Vagina (tissue), 2 donors: ENCODE measurements around the gene GDNF. TPM values are rescaled to one million over a fixed set of nuclear protein-coding genes. Genes with fewer than 3 reads are reported as not detected.
"Not testable (repeated sequence)": the region's sequence is repeated elsewhere in the genome, so short reads cannot be mapped to it uniquely, and the experiment has no call there.

Experiments used
- DNase-seq, 2 donors: peaks; one replicate each; pipeline ENCODE4 v3.0.0-alpha.2; 2017; ENCODE audit errors: extremely low spot score in 2 of 2
- H3K27ac ChIP-seq: fragments of 200-600 bp; sonication (generic); one replicate; pipeline ENCODE4 v1.5.1; 2019
- H3K27me3 ChIP-seq: fragments of 200-600 bp; sonication (generic); one replicate; pipeline ENCODE4 v1.5.1; 2019
- H3K36me3 ChIP-seq, 2 donors: fragments of 200-600 bp; sonication (generic); one replicate each; pipeline ENCODE4 v1.5.1; 2017 to 2019
- H3K4me1 ChIP-seq: fragments of 200-600 bp; sonication (generic); one replicate; pipeline ENCODE4 v1.5.1; 2019
- H3K4me3 ChIP-seq, 2 donors: fragments of 200-600 bp; sonication (generic); 1 replicate in 1 of 2; 2 replicates in 1 of 2; pipeline ENCODE4 v1.5.1; 2016 to 2019
- H3K9me3 ChIP-seq: fragments of 200-600 bp; sonication (generic); one replicate; pipeline ENCODE4 v1.5.1; 2019
- POLR2A ChIP-seq, 2 donors: fragments of 450-650 bp; IDR thresholded peaks; one replicate each; pipeline ENCODE4 v1.6.1; 2017; ENCODE audit warnings: antibody characterized with exemption in 2 of 2, mild to moderate bottlenecking in 2 of 2, moderate library complexity in 2 of 2
- POLR2AphosphoS5 ChIP-seq, 2 donors: sonication (generic); formaldehyde crosslinking; IDR thresholded peaks; one replicate each; pipeline ENCODE4 v1.9.0; 2017; ENCODE audit warnings: antibody characterized with exemption in 2 of 2, mild to moderate bottlenecking in 2 of 2, low read depth in 1 of 2; ENCODE audit not compliant: insufficient read depth in 1 of 2
- intact Hi-C: fragments of 100-400 bp; cut with DNase I; formaldehyde crosslinking; loops from one replicate; pipeline ENCODE4 v1.15.1; 2023
- total RNA-seq: library from RNA; depleted of rRNA; stranded (reverse); fragments of >200 nt; gene quantifications from one replicate; pipeline ENCODE4 v1.2.3, GENCODE V29; 2016
- TF ChIP-seq, protein P1 (sequence below), 3 experiments: fragments of 450-650 bp in 2 of 3; fragments of 200-600 bp in 1 of 3; sonication (generic) in 1 of 3; IDR thresholded peaks; one replicate each; pipeline ENCODE4 v1.5.1; 2017 to 2019; ENCODE audit warnings: antibody characterized with exemption in 3 of 3, mild to moderate bottlenecking in 2 of 3, moderate library complexity in 2 of 3

GDNF gene
- total RNA-seq, 1 donor from 2014 or later, result 0.98 TPM

DNA sequence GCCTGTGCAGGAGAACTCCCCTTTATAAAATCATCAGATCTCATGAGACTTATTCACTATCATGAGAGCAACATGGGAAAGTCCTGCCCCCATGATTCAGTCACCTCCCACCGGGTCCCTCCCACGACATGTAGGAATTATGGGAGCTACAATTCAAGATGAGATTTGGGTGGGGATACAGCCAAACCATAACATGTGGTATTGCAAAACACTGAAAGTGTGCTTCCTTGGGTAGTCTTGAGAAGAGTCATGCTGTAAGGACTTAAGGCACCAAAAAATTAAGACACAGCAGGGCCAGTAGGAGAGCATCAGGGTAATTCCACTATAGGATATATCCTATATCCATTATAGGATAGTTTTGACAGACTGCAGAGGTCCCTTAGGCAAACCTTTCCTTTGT, 29.4 kb upstream of the GDNF start:
- Histone ChIP-seq H3K27ac (no peak overlapping the region), H3K9me3 (no peaks in the 10 kb centered on the region), H3K27me3 (no peaks in the 10 kb centered on the region), H3K4me1 (no peaks in the 10 kb centered on the region), H3K4me3 (no peak overlapping the region), H3K36me3 (no peaks in the 10 kb centered on the region)
- no peak for TF ChIP-seq POLR2AphosphoS5 (IDR thresholded peaks at IDR 0.05; ENCODE audit: insufficient read depth in 1 of 2, low read depth in 1 of 2)
- no peak for TF ChIP-seq POLR2A (IDR thresholded peaks at IDR 0.05)
- TF ChIP-seq, protein P1, sequence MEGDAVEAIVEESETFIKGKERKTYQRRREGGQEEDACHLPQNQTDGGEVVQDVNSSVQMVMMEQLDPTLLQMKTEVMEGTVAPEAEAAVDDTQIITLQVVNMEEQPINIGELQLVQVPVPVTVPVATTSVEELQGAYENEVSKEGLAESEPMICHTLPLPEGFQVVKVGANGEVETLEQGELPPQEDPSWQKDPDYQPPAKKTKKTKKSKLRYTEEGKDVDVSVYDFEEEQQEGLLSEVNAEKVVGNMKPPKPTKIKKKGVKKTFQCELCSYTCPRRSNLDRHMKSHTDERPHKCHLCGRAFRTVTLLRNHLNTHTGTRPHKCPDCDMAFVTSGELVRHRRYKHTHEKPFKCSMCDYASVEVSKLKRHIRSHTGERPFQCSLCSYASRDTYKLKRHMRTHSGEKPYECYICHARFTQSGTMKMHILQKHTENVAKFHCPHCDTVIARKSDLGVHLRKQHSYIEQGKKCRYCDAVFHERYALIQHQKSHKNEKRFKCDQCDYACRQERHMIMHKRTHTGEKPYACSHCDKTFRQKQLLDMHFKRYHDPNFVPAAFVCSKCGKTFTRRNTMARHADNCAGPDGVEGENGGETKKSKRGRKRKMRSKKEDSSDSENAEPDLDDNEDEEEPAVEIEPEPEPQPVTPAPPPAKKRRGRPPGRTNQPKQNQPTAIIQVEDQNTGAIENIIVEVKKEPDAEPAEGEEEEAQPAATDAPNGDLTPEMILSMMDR (IDR thresholded peaks at IDR 0.05), result no peak
- no peak for DNase-seq
- intact Hi-C loops, result no loop called here

DNA sequence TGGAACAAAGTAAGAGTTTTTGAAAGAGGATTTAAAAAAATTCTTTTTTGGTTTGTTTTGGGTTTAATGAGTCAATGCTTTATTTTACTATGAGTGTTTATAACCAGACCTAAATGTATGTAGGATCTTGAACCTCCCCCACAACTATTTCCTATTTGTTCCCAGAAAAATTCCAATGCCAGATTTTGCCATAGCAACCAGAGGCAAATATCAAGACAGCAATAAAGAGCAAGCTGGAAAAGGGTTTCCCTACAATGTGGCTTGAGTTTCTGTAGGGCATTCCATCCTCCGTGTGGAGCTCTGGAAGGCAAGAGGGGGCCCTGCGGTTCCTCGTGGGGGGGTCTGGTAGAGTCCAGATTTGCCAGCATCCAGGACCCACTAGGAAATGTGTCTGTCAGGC, 27.8 kb upstream of the GDNF start:
- Histone ChIP-seq H3K36me3 (no peaks in the 10 kb centered on the region), H3K27ac (no peak overlapping the region), H3K27me3 (no peaks in the 10 kb centered on the region), H3K4me1 (no peaks in the 10 kb centered on the region), H3K9me3 (no peaks in the 10 kb centered on the region), H3K4me3 (no peak overlapping the region)
- TF ChIP-seq POLR2AphosphoS5 (IDR thresholded peaks at IDR 0.05; ENCODE audit: insufficient read depth in 1 of 2, low read depth in 1 of 2), result no peak
- TF ChIP-seq POLR2A (IDR thresholded peaks at IDR 0.05), result no peak
- TF ChIP-seq, protein P1 (IDR thresholded peaks at IDR 0.05), result no peak
- no peak for DNase-seq
- intact Hi-C loops, result no loop called here

DNA sequence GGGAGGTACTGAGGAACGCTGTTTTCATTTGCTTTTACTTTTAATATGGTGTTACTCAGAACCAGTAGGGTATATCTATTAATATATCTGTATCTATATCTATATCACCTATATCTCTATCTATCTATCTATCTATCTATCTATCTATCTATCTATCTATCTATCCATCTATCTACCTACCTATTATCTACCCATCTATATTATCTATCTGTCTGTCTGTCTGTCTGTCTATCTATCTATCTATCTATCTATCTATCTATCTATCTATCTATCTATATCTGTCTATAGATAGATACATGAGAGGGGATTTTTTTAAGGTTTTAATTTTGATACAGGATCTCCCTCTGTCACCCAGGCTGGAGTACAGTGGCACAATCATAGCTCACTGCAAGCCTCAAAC, 23.1 kb upstream of the GDNF start:
- DNase-seq, H3K36me3 ChIP-seq, H3K27me3 ChIP-seq, H3K4me3 ChIP-seq, H3K27ac ChIP-seq, H3K4me1 ChIP-seq, H3K9me3 ChIP-seq, intact Hi-C loops: not testable (repeated sequence)

DNA sequence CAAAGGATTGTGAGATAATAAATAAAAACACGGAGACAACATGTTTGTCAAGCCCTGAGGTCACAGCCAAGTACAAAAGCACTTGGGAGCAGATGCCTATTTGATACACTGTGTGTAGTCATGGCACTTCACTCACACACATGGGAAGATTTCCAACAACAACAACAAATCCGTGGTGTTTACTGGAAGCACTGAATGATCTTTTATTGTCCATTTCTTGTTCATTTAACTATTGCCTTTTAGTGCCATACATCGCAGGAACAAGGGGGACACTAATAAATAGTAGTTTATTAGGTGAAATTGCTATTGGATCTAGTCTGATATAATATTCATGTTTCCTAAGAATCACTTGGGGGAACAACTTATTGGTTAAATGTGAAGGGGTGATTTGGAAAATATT, 20.4 kb upstream of the GDNF start:
- Histone ChIP-seq H3K27ac (no peak overlapping the region), H3K27me3 (no peaks in the 10 kb centered on the region), H3K4me3 (no peak overlapping the region), H3K9me3 (no peaks in the 10 kb centered on the region), H3K36me3 (no peaks in the 10 kb centered on the region), H3K4me1 (no peaks in the 10 kb centered on the region)
- no peak for DNase-seq
- intact Hi-C loops, result no loop called here
- TF ChIP-seq, protein P1 (IDR thresholded peaks at IDR 0.05), result no peak
- no peak for TF ChIP-seq POLR2A (IDR thresholded peaks at IDR 0.05)
- TF ChIP-seq POLR2AphosphoS5 (IDR thresholded peaks at IDR 0.05; ENCODE audit: insufficient read depth in 1 of 2, low read depth in 1 of 2), result no peak

DNA sequence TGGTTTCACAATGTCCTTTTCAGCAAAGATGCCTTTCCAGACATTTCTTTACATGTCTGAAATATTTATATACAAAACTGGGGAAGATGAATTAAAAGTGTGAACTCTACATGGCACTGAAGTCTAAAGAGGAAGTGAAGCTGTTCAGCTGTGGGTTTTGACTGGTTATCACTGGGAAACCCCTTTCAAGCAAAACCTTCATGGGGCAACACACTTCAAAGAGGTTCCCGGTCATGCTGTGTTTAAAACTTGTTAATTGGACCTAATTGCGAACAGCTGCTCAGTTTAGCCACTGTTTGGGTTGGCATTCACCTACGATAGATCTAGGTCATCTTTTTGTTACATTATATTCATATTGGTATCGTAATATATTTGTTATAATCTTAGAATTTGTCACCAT, 20.0 kb upstream of the GDNF start:
- intact Hi-C loops, result no loop called here
- Histone ChIP-seq H3K4me1 (no peaks in the 10 kb centered on the region), H3K9me3 (no peaks in the 10 kb centered on the region), H3K36me3 (no peaks in the 10 kb centered on the region), H3K4me3 (no peak overlapping the region), H3K27ac (no peak overlapping the region), H3K27me3 (no peaks in the 10 kb centered on the region)
- DNase-seq, result no peak
- TF ChIP-seq, protein P1 (IDR thresholded peaks at IDR 0.05), result no peak
- no peak for TF ChIP-seq POLR2AphosphoS5 (IDR thresholded peaks at IDR 0.05; ENCODE audit: insufficient read depth in 1 of 2, low read depth in 1 of 2)
- no peak for TF ChIP-seq POLR2A (IDR thresholded peaks at IDR 0.05)

DNA sequence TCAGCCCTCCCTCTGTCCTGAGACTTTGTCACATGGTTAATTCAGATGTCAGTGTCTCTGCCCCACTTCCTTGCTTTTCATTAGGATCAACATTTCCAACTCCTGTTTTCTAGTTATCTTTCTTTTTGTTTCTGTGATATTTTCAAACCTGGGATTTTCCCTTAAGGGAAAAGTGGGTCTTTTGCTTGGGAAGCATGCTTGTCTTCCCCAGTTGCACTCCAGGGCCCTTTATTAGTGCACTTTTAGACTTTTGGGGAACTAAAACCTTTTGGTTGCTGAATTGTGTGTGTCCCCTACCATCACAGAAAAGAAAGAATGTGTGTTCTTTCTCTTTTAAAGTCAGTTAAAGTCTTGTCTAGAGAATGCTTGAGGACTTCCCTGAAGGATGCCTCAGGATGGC, 18.4 kb upstream of the GDNF start:
- Histone ChIP-seq H3K4me3 (no peak overlapping the region), H3K27me3 (no peaks in the 10 kb centered on the region), H3K4me1 (no peaks in the 10 kb centered on the region), H3K36me3 (no peaks in the 10 kb centered on the region), H3K27ac (no peak overlapping the region), H3K9me3 (no peaks in the 10 kb centered on the region)
- intact Hi-C loops, result no loop called here
- TF ChIP-seq POLR2AphosphoS5 (IDR thresholded peaks at IDR 0.05; ENCODE audit: insufficient read depth in 1 of 2, low read depth in 1 of 2), result no peak
- TF ChIP-seq POLR2A (IDR thresholded peaks at IDR 0.05), result no peak
- TF ChIP-seq, protein P1 (IDR thresholded peaks at IDR 0.05), result no peak
- no peak for DNase-seq
